ENCODE measurements around the gene XIST.

- no peak for TF ChIP-seq POLR2A (IDR thresholded peaks at IDR 0.05)
- TF ChIP-seq, protein P1, sequence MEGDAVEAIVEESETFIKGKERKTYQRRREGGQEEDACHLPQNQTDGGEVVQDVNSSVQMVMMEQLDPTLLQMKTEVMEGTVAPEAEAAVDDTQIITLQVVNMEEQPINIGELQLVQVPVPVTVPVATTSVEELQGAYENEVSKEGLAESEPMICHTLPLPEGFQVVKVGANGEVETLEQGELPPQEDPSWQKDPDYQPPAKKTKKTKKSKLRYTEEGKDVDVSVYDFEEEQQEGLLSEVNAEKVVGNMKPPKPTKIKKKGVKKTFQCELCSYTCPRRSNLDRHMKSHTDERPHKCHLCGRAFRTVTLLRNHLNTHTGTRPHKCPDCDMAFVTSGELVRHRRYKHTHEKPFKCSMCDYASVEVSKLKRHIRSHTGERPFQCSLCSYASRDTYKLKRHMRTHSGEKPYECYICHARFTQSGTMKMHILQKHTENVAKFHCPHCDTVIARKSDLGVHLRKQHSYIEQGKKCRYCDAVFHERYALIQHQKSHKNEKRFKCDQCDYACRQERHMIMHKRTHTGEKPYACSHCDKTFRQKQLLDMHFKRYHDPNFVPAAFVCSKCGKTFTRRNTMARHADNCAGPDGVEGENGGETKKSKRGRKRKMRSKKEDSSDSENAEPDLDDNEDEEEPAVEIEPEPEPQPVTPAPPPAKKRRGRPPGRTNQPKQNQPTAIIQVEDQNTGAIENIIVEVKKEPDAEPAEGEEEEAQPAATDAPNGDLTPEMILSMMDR (IDR thresholded peaks at IDR 0.05 in 8 of 11, conservative IDR thresholded peaks at IDR 0.05 in 3 of 11), result no peak
- no peak for TF ChIP-seq POLR2AphosphoS5 (IDR thresholded peaks at IDR 0.05)
Measured at GRCh38 chrX:73827406-73827805, 25.1 kb downstream of the XIST start.
